Measurements from ENCODE around the gene MS4A10.

The MS4A10 gene

DNA sequence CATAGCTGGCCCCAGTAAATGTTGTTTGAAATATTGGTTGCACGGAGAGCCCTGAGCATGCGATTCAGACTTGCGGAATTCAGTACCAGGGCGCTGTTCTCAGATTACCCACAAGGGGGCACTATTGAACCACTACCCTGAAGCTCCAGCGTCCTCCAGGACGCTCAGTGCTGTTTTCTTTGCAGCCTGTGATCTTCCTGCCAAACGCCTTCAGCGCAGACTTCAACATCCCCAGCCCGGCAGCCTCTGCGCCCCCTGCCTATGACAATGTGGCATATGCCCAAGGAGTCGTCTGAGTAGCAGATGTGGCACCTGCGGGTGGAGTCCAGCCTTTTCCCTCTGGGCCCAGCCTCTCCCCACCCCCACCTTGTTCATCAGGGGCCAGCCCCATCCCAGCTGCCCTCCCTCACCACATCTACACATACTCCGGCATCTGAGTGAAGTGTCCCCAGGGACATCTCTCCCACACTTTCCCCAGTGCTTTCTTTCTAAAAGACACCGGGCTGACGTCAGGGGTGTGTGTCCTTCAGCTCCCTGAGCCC lies 9.6 kb upstream of the MS4A10 start:
- Histone ChIP-seq H3K9ac (ENCODE audit: low read depth in 1 of 2, low read length in 2 of 2) (peak overlapping the region in 1 of 2 donors; percentile 13), H3K9me3 (ENCODE audit: control insufficient read depth in 1 of 2, low read length in 2 of 2) (no peaks in the 10 kb centered on the region), H3K27ac (ENCODE audit: low read depth, low read length) (no peak overlapping the region), H3K27me3 (ENCODE audit: control insufficient read depth in 1 of 2, insufficient read depth in 2 of 2, low read length in 2 of 2) (peaks cover 0 to 6% of the 10 kb centered on the region in 2 donors), H3K36me3 (ENCODE audit: control insufficient read depth in 1 of 2, insufficient read depth in 2 of 2, low read length in 2 of 2) (no peaks in the 10 kb centered on the region), H3K4me3 (ENCODE audit: low read depth in 1 of 2, low read length in 2 of 2) (no peak overlapping the region), H3K4me1 (ENCODE audit: control insufficient read depth in 1 of 2, insufficient read depth in 2 of 2, low read length in 2 of 2) (peaks cover 5 to 10% of the 10 kb centered on the region in 2 donors)

DNA sequence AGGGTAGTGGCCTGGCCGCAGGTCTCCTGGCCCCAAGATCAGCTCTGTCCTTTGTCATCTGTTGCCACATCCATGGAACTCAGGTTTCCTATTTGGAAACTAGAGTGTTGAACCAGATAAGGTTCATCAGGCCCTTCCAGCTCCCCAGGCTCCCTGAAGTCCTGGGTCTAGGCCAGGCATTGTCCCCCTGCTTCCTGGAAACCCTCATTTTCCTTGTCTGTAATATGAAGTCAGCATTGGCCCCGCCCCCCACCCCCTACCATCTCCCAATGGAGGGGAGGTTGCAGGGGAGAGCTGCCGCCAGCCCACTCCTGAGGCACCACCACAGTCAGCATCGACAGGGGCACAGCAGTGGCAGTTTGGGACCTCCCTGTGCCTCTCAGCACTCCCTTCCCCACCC lies 9.0 kb upstream of the MS4A10 start:
- H3K27me3 ChIP-seq (ENCODE audit: control insufficient read depth in 1 of 2, insufficient read depth in 2 of 2, low read length in 2 of 2), result peaks cover 0 to 6% of the 10 kb centered on the region in 2 donors
- H3K4me1 ChIP-seq (ENCODE audit: control insufficient read depth in 1 of 2, insufficient read depth in 2 of 2, low read length in 2 of 2), result peaks cover 9 to 14% of the 10 kb centered on the region in 2 donors
- no peak overlapping the region for H3K4me3 ChIP-seq (ENCODE audit: low read depth in 1 of 2, low read length in 2 of 2)
- H3K9ac ChIP-seq (ENCODE audit: low read depth in 1 of 2, low read length in 2 of 2), result no peak overlapping the region
- no peak overlapping the region for H3K27ac ChIP-seq (ENCODE audit: low read depth, low read length)
- H3K9me3 ChIP-seq (ENCODE audit: control insufficient read depth in 1 of 2, low read length in 2 of 2), result no peaks in the 10 kb centered on the region
- no peaks in the 10 kb centered on the region for H3K36me3 ChIP-seq (ENCODE audit: control insufficient read depth in 1 of 2, insufficient read depth in 2 of 2, low read length in 2 of 2)

DNA sequence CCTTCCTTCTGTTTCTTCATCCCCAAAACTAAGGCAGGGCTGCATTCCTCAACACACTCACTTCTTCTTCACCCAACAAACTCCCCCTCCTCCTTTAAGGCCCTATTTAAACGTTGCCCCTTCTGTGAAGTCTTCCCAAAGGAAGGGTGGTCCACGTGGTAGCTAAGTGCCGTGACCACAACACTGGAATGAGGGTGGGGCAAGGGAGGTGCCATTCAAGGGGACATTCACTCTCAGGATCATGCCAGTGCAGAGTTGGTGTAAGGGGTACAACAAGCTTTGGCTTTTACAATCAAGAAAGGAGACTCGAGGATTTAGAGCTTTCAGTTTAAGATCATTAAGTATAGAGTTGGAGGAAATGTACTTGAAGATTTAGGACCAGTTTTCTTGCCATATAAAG lies 8.0 kb upstream of the MS4A10 start:
- no peaks in the 10 kb centered on the region for H3K9me3 ChIP-seq (ENCODE audit: control insufficient read depth in 1 of 2, low read length in 2 of 2)
- no peak overlapping the region for H3K9ac ChIP-seq (ENCODE audit: low read depth in 1 of 2, low read length in 2 of 2)
- no peaks in the 10 kb centered on the region for H3K36me3 ChIP-seq (ENCODE audit: control insufficient read depth in 1 of 2, insufficient read depth in 2 of 2, low read length in 2 of 2)
- H3K4me1 ChIP-seq (ENCODE audit: control insufficient read depth in 1 of 2, insufficient read depth in 2 of 2, low read length in 2 of 2), result peaks cover 9 to 21% of the 10 kb centered on the region in 2 donors
- H3K27ac ChIP-seq (ENCODE audit: low read depth, low read length), result no peak overlapping the region
- H3K4me3 ChIP-seq (ENCODE audit: low read depth in 1 of 2, low read length in 2 of 2), result no peak overlapping the region
- H3K27me3 ChIP-seq (ENCODE audit: control insufficient read depth in 1 of 2, insufficient read depth in 2 of 2, low read length in 2 of 2), result peaks cover 0 to 2% of the 10 kb centered on the region in 2 donors

DNA sequence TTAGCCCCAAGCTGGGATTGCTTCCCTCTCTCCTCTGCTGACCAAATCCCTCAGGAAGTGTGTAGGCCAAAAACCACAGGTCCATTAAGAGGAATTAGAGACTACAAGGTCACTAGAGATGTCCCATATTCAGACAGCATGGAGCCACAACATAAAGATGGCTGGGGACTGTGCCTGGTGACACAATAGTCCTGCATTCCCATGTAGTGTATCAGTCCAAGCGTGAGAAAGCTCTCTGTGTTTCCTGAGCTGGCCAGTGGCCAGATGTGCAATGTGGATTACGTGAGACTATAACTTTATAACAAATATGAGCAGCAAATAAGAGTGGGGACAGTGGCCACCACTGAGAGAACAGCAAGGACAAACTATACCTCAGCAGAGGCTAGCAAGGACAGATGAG lies 7.6 kb upstream of the MS4A10 start:
- Histone ChIP-seq H3K4me3 (ENCODE audit: low read depth in 1 of 2, low read length in 2 of 2) (no peak overlapping the region), H3K4me1 (ENCODE audit: control insufficient read depth in 1 of 2, insufficient read depth in 2 of 2, low read length in 2 of 2) (peaks cover 9 to 25% of the 10 kb centered on the region in 2 donors), H3K36me3 (ENCODE audit: control insufficient read depth in 1 of 2, insufficient read depth in 2 of 2, low read length in 2 of 2) (no peaks in the 10 kb centered on the region), H3K9me3 (ENCODE audit: control insufficient read depth in 1 of 2, low read length in 2 of 2) (no peaks in the 10 kb centered on the region), H3K27me3 (ENCODE audit: control insufficient read depth in 1 of 2, insufficient read depth in 2 of 2, low read length in 2 of 2) (no peaks in the 10 kb centered on the region), H3K27ac (ENCODE audit: low read depth, low read length) (no peak overlapping the region), H3K9ac (ENCODE audit: low read depth in 1 of 2, low read length in 2 of 2) (no peak overlapping the region)

DNA sequence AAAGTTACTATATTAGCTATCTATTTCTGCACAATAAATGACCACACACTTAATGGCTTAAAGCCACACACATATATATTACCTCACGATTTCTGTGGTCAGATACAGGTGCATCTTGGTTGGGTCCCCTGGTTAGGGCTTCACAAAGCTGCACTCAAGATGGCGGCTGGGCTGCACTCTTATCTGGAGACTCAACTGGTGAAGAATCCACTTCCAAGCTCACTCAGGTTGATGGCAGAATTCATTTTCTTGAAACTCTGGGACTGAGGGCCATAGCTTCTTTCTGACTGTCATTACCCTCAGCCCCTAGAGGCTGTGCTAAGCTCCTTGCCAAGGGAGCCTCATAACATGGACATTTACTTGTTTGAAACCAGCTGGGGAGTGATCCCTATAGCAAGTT lies 5.1 kb upstream of the MS4A10 start:
- peaks cover 16 to 36% of the 10 kb centered on the region in 2 donors for H3K4me1 ChIP-seq (ENCODE audit: control insufficient read depth in 1 of 2, insufficient read depth in 2 of 2, low read length in 2 of 2)
- no peak overlapping the region for H3K27ac ChIP-seq (ENCODE audit: low read depth, low read length)
- H3K9ac ChIP-seq (ENCODE audit: low read depth in 1 of 2, low read length in 2 of 2), result no peak overlapping the region
- no peak overlapping the region for H3K4me3 ChIP-seq (ENCODE audit: low read depth in 1 of 2, low read length in 2 of 2)
- H3K36me3 ChIP-seq (ENCODE audit: control insufficient read depth in 1 of 2, insufficient read depth in 2 of 2, low read length in 2 of 2), result no peaks in the 10 kb centered on the region
- no peaks in the 10 kb centered on the region for H3K27me3 ChIP-seq (ENCODE audit: control insufficient read depth in 1 of 2, insufficient read depth in 2 of 2, low read length in 2 of 2)
- H3K9me3 ChIP-seq (ENCODE audit: control insufficient read depth in 1 of 2, low read length in 2 of 2), result no peaks in the 10 kb centered on the region

DNA sequence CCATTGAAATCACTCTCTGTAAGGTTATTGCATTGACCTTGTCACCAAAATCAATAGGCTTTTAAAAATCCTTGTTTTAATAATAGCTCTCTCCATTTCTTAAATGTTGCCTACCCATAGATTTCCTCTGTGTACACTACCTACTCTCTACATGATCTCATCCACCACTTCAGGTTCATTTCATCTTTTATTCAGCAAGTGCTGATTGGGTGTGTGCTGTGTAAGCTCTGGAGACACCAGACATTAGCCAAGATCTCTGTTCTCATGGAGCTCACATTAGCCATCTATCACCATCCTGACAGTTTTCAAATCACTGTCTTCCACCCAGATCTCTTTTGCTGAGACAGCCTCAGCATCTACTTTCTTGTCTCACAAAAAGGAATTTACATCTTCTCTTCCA lies 4.4 kb upstream of the MS4A10 start:
- H3K4me1 ChIP-seq (ENCODE audit: control insufficient read depth in 1 of 2, insufficient read depth in 2 of 2, low read length in 2 of 2), result peaks cover 18 to 38% of the 10 kb centered on the region in 2 donors
- no peaks in the 10 kb centered on the region for H3K36me3 ChIP-seq (ENCODE audit: control insufficient read depth in 1 of 2, insufficient read depth in 2 of 2, low read length in 2 of 2)
- H3K27me3 ChIP-seq (ENCODE audit: control insufficient read depth in 1 of 2, insufficient read depth in 2 of 2, low read length in 2 of 2), result no peaks in the 10 kb centered on the region
- H3K27ac ChIP-seq (ENCODE audit: low read depth, low read length), result no peak overlapping the region
- no peak overlapping the region for H3K9ac ChIP-seq (ENCODE audit: low read depth in 1 of 2, low read length in 2 of 2)
- H3K4me3 ChIP-seq (ENCODE audit: low read depth in 1 of 2, low read length in 2 of 2), result no peak overlapping the region
- no peaks in the 10 kb centered on the region for H3K9me3 ChIP-seq (ENCODE audit: control insufficient read depth in 1 of 2, low read length in 2 of 2)

DNA sequence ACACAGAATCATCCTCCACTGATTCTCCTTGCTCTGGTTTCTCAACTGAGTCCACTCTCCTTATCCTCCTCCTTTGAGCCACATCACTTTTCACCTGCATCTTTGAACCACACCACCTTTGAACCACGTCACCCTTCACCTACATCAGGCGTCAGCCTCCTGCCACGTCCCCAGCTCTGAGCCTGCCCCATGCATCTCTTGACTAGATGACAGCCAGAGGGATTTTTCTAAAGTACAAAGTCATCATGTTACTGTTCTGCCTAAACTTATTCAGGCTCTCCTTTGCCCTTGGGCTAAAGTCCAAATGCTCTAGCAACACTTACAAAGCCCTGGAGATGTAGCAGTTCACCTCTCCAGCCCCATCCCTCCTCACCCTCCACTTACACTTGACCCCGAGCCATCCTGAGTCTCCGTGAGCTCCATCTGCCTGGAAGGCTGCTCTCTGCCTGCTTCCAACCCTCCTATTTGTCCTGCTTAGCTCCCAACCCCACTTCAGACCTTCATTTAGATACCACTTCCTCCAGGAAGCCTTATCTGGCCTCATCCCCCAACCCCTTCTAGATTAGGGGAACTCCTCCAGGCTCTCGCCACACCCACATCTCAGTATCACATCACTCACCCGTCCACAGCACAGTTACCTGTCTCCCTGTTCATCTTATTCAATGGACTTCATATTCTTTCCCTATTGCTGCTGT lies 3.7 kb upstream of the MS4A10 start:
- Histone ChIP-seq H3K27me3 (ENCODE audit: control insufficient read depth in 1 of 2, insufficient read depth in 2 of 2, low read length in 2 of 2) (no peaks in the 10 kb centered on the region), H3K36me3 (ENCODE audit: control insufficient read depth in 1 of 2, insufficient read depth in 2 of 2, low read length in 2 of 2) (no peaks in the 10 kb centered on the region), H3K4me3 (ENCODE audit: low read depth in 1 of 2, low read length in 2 of 2) (no peak overlapping the region), H3K4me1 (ENCODE audit: control insufficient read depth in 1 of 2, insufficient read depth in 2 of 2, low read length in 2 of 2) (peaks cover 22 to 41% of the 10 kb centered on the region in 2 donors), H3K9me3 (ENCODE audit: control insufficient read depth in 1 of 2, low read length in 2 of 2) (no peaks in the 10 kb centered on the region), H3K9ac (ENCODE audit: low read depth in 1 of 2, low read length in 2 of 2) (no peak overlapping the region), H3K27ac (ENCODE audit: low read depth, low read length) (no peak overlapping the region)

GRCh38 chr11:60781981-60782316 lies 3.2 kb upstream of the MS4A10 start:
- Histone ChIP-seq H3K9me3 (ENCODE audit: control insufficient read depth in 1 of 2, low read length in 2 of 2) (no peaks in the 10 kb centered on the region), H3K27me3 (ENCODE audit: control insufficient read depth in 1 of 2, insufficient read depth in 2 of 2, low read length in 2 of 2) (no peaks in the 10 kb centered on the region), H3K4me3 (ENCODE audit: low read depth in 1 of 2, low read length in 2 of 2) (no peak overlapping the region), H3K9ac (ENCODE audit: low read depth in 1 of 2, low read length in 2 of 2) (no peak overlapping the region), H3K36me3 (ENCODE audit: control insufficient read depth in 1 of 2, insufficient read depth in 2 of 2, low read length in 2 of 2) (no peaks in the 10 kb centered on the region), H3K27ac (ENCODE audit: low read depth, low read length) (no peak overlapping the region), H3K4me1 (ENCODE audit: control insufficient read depth in 1 of 2, insufficient read depth in 2 of 2, low read length in 2 of 2) (peaks cover 27 to 46% of the 10 kb centered on the region in 2 donors)

GRCh38 chr11:60782393-60783140 lies 2.6 kb upstream of the MS4A10 start:
- H3K27ac ChIP-seq (ENCODE audit: low read depth, low read length), result no peak overlapping the region

GRCh38 chr11:60783141-60783484 lies 2.0 kb upstream of the MS4A10 start:
- H3K4me1 ChIP-seq (ENCODE audit: control insufficient read depth in 1 of 2, insufficient read depth in 2 of 2, low read length in 2 of 2), result peaks cover 33 to 47% of the 10 kb centered on the region in 2 donors
- no peak overlapping the region for H3K9ac ChIP-seq (ENCODE audit: low read depth in 1 of 2, low read length in 2 of 2)
- H3K9me3 ChIP-seq (ENCODE audit: control insufficient read depth in 1 of 2, low read length in 2 of 2), result no peaks in the 10 kb centered on the region
- H3K36me3 ChIP-seq (ENCODE audit: control insufficient read depth in 1 of 2, insufficient read depth in 2 of 2, low read length in 2 of 2), result no peaks in the 10 kb centered on the region
- H3K27me3 ChIP-seq (ENCODE audit: control insufficient read depth in 1 of 2, insufficient read depth in 2 of 2, low read length in 2 of 2), result no peaks in the 10 kb centered on the region
- no peak overlapping the region for H3K27ac ChIP-seq (ENCODE audit: low read depth, low read length)
- no peak overlapping the region for H3K4me3 ChIP-seq (ENCODE audit: low read depth in 1 of 2, low read length in 2 of 2)

More at GRCh38 chr11:60782393-60783140, 2.6 kb upstream of the MS4A10 start:
- no peak overlapping the region for H3K9ac ChIP-seq (ENCODE audit: low read depth in 1 of 2, low read length in 2 of 2)
- no peaks in the 10 kb centered on the region for H3K27me3 ChIP-seq (ENCODE audit: control insufficient read depth in 1 of 2, insufficient read depth in 2 of 2, low read length in 2 of 2)
- peaks cover 30 to 48% of the 10 kb centered on the region in 2 donors for H3K4me1 ChIP-seq (ENCODE audit: control insufficient read depth in 1 of 2, insufficient read depth in 2 of 2, low read length in 2 of 2)
- no peaks in the 10 kb centered on the region for H3K36me3 ChIP-seq (ENCODE audit: control insufficient read depth in 1 of 2, insufficient read depth in 2 of 2, low read length in 2 of 2)
- H3K4me3 ChIP-seq (ENCODE audit: low read depth in 1 of 2, low read length in 2 of 2), result no peak overlapping the region
- H3K9me3 ChIP-seq (ENCODE audit: control insufficient read depth in 1 of 2, low read length in 2 of 2), result no peaks in the 10 kb centered on the region

Data from duodenal mucosa (tissue), 2 donors.